Measurements from ENCODE around the gene TGFB2.

- TF ChIP-seq EP300 (IDR thresholded peaks at IDR 0.05; ENCODE audit: borderline replicate concordance), result no peak
- TF ChIP-seq TAF1 (IDR thresholded peaks at IDR 0.05; ENCODE audit: low read depth), result no peak
- no peak for TF ChIP-seq FOXM1 (IDR thresholded peaks at IDR 0.05; ENCODE audit: borderline replicate concordance, low read depth)
- no peak for TF ChIP-seq USF1 (IDR thresholded peaks at IDR 0.05)
- TF ChIP-seq EGR1 (IDR thresholded peaks at IDR 0.05), result no peak
- no peak for TF ChIP-seq MAX (IDR thresholded peaks at IDR 0.05)
- TF ChIP-seq NFIC (IDR thresholded peaks at IDR 0.05), result no peak
These were observed 30.8 kb upstream of the TGFB2 start for GRCh38 chr1:218314316-218314715.

Data from Ishikawa (cell line).